GM21423 (cell line): Measurements from ENCODE around the gene CXorf66.
"Not testable (repeated sequence)": the region's sequence is repeated elsewhere in the genome, so short reads cannot be mapped to it uniquely, and the experiment has no call there.

ENCODE experiments used
- ATAC-seq: cut with Tn5 transposase; IDR thresholded peaks from one replicate; pipeline ENCODE4 v1.9.1; 2021; ENCODE audit warnings: mild to moderate bottlenecking, moderate library complexity; ENCODE audit not compliant: unreplicated experiment

CXorf66 gene

DNA sequence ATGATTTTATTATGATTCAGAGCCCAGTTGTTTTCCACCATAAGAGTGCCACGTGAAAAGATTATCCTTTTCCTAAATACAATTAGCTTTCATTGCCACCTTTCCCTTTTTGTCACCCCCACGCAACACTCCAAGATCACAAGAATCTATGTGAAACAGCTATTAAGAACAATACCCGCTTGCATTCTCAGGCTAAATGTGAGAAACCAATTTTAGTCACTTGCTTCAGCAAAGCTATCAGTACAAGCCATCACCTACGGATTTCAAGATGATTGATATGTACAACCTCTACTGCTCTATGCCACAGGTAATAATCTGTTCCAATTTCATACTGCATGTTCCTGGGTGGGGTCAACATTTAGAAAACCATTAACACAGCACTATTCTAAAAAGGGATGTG is 34.9 kb downstream of the CXorf66 start:
- no peak for ATAC-seq

GRCh38 chrX:139929876-139930275 is 35.4 kb downstream of the CXorf66 start:
- no peak for ATAC-seq

GRCh38 chrX:139924696-139925095 is 40.6 kb downstream of the CXorf66 start:
- no peak for ATAC-seq

DNA sequence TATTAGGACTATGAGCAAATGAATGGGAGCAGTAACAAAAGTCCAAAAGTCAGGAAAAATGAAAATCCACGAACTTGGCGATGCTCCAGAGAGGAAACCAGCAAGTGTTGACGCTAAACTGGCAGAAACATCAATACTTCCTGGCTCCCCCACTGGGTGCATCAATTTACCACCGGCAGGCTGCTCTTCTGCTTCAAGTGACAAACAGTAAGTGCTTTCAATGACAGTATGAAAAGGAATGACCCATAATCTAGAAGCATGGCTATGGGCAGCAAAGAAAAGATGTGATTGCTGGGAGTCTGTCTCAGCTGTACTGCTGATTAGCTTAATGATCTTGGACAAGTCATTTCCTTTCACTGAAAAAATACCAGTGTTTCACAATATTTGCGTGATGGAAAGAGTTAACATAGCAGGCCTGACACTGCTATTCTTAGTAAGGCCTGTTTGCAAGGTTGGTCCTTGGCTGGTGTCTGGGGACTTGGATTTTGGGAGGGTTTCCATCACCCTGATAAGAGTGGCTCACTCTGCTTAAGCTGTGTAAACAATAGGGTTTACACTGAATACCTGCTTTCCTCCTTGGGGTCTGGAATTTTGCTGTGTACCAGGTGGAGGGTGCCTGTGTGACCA is 41.1 kb downstream of the CXorf66 start:
- no peak for ATAC-seq

GRCh38 chrX:139921142-139921541 is 44.2 kb downstream of the CXorf66 start:
- ATAC-seq, result not testable (repeated sequence)

GRCh38 chrX:139920316-139920715 is 45.0 kb downstream of the CXorf66 start:
- ATAC-seq, result no peak

DNA sequence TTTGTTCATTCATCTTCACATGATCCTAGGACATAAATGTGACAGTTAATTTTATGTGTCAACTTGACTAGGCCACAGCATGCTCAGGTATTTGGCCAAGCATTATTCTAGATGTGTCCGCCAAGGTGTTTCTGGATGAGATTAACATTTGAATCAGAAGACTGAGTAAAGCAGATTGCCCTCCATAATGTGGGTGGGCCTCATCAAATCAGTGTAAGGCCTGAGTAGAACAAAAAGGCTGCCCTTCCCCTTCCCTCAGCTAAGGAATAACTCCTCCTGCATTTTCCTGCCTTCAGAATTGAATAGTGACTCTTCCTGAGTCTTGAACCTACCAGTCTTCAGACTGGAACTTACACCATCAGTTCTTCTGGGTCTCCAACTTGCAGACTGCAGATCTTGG is 50.9 kb downstream of the CXorf66 start:
- ATAC-seq, result no peak

DNA sequence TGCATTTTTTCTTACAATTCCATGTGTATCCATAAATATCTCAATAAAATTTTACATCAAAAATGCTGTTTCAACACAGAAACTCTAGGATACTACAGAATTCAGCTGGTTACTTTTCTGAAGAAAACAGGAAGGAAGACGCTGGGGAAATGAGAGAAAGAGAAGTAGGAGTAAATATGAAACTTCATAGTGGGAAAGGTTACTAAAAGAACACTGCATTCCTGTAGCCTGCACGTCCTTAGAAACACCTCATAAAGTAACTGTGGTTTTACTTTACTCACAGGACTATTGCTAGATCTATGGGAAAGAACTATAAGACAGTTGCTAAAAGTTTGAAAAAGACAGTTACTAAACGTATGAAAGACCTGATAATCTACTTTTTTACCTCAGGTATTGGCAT is 55.6 kb downstream of the CXorf66 start:
- peak; percentile 76 for ATAC-seq

DNA sequence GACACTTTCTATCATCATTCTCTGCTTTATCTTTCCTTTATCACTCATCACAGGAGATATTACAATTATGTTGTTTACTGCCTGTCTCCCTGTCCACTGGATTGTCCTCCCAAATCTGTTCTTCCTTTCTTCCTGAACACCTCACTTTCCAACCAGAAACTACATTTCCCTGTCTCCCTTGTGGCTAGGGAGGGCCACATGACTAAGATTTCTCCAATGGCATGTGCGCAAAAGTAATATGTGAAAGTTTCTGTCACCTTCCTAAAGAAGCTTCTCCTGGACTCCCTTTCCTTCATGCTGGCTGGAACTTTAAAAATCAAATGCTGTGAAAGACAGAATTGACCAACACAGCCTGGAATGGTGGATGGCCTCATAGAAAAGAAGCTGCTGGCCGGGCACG is 58.2 kb downstream of the CXorf66 start:
- ATAC-seq, result no peak

DNA sequence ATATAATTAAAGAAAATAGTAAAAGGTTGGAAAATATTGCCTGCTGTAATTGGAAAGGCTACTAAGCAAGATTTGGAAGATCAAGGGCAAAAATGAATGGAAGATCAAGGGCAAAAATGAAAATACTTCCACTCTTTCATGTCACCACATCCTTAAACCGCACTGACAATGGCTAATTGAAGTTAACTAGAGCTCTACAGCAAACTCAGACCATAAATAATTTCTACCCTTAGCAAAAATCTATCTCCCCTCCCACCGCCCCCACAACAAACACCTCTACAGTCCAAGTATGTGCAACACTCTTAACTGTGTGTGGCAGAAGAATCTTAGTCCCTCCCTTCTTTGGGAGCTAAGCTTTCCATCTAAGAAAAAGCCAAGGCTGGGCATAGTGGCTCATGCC is 59.6 kb downstream of the CXorf66 start:
- ATAC-seq, result no peak
